Right lobe of liver (tissue), 4 donors: Measurements from ENCODE around the gene NLRP13.

Experiments
- POLR2A ChIP-seq: fragments of 450-650 bp; IDR thresholded peaks from one replicate; pipeline ENCODE4 v1.6.1; 2017; ENCODE audit warnings: antibody characterized with exemption, mild to moderate bottlenecking
- TF ChIP-seq, protein P1 (sequence below), 4 donors: fragments of 200-600 bp in 3 of 4; fragments of 450-650 bp in 1 of 4; IDR thresholded peaks; one replicate each; pipeline versions ENCODE4 v1.5.1 to v1.8.0; 2016 to 2022; ENCODE audit warnings: antibody characterized with exemption in 4 of 4, mild to moderate bottlenecking in 2 of 4
- donor health status: DM: no; HTN: no; CAD: no.
- donor health status: DM: no; HTN: no; CAD: no.
- donor health status: DM: no; HTN: yes; CAD: no.

DNA sequence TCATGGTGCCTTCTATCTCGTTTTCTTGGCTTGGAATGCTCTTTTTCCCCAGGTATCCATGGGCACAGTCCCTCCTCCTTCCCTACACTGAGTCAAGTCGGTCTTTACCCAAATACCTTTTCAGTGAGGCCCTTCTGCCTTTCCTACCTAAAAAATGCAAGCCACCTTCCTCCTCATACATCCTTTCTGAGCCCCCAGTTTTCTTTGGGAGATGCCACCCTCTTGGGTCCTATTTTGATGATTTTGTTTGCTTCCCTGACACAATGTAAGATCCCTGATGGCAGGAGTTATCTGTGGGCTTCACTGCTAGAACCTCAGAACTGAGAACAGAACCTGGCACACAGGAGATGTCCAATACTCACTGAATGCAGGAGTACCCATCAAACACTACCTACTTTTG lies 22.3 kb downstream of the NLRP13 start:
- TF ChIP-seq, protein P1, sequence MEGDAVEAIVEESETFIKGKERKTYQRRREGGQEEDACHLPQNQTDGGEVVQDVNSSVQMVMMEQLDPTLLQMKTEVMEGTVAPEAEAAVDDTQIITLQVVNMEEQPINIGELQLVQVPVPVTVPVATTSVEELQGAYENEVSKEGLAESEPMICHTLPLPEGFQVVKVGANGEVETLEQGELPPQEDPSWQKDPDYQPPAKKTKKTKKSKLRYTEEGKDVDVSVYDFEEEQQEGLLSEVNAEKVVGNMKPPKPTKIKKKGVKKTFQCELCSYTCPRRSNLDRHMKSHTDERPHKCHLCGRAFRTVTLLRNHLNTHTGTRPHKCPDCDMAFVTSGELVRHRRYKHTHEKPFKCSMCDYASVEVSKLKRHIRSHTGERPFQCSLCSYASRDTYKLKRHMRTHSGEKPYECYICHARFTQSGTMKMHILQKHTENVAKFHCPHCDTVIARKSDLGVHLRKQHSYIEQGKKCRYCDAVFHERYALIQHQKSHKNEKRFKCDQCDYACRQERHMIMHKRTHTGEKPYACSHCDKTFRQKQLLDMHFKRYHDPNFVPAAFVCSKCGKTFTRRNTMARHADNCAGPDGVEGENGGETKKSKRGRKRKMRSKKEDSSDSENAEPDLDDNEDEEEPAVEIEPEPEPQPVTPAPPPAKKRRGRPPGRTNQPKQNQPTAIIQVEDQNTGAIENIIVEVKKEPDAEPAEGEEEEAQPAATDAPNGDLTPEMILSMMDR (IDR thresholded peaks at IDR 0.05): no peak
- no peak for TF ChIP-seq POLR2A
